GM19455 (cell line): ENCODE results near the gene MYH7B.

ENCODE experiments used
- ATAC-seq: cut with Tn5 transposase; IDR thresholded peaks from one replicate; pipeline ENCODE4 v1.9.1; 2021; ENCODE audit not compliant: unreplicated experiment

The MYH7B gene

DNA sequence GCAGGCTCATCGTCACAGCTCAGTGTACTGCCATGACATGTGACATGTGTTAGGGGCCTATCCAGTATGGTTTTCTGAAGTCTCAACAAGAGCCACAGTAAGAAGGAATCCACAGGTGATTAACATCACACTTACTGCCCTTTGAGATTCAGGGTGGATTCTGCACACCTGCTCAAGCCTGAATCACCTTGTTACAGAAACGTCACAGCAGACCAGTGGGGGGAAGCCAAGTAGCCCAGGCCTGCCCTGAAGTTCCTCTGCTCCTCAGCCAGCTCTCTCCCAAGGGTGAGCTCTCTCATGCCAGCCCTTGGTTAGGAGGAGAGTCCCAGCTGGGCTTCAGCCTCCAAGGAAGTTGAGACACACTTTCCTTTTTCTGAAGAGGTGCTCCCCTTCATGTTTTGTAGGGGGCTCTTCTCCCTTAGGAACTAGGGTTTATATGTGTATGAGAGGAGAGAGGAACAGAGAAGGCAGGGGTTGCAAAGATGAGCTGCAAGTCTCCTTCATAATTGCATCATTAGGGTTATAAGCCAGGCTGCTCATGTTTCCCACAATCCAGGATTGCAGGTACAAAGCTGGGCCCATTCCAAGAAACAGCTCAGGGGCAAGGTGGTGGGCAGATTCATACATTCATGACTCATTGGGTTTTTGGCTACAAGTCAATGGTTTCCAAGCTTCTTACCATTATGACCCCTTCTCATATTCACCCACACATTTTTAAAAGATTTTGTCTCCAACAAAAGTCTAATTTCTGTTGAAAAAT is 11.7 kb upstream of the MYH7B start:
- ATAC-seq, result no peak

DNA sequence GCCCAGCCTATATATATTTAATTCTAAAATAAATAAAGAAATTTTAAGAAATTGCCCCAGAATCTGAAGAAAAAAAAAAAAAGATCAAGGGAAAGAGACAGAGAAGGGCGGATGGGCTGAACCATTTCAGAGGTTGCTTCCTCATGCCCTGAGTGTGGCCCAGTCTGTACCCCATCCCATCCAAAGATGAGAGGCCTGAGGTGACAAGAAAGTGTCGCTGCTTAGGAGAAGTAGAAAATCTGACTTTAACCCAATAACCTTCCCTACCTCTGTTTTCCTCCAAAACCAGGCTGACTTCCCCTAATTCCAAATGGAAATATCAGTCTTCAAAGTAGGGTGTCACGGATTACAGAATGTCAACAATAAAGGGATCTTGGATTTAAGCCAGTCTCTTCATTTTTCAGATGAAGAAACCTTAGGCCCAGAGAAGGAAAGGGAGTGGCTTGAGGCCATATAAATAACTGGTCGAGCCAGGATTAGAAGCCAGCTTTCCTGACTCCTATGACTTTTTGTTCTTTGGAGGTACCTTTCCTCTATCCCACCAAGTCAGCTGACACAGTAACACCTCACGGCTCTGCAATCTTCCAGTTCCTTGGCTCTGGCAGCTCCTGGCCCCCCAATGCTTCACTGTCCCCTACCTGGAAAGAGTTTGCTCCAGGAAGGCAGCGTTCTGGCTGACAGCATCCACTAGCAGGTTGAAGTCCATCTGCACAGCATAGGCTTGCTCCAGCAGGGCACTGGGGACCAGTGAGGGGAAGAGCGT is 10.2 kb upstream of the MYH7B start:
- ATAC-seq, result no peak

DNA sequence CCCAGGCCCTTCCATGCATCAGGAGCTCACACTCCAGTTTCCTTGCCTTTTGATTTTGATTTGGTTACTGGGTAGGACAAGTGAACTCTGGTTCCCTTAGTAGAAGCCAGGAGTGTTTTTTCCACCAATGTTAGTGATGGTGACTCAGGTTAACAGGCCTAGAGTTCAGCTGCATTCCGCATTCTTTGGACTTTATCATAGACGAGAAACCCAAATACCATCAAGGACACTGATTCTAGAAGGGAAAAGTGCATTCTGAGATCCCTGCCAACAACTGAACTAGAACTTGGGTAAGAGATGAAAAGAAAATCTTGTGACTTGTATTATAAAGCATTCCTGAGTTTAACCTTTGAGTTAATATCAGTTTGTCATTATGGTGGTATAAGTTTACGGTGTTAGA is 9.0 kb upstream of the MYH7B start:
- no peak for ATAC-seq

DNA sequence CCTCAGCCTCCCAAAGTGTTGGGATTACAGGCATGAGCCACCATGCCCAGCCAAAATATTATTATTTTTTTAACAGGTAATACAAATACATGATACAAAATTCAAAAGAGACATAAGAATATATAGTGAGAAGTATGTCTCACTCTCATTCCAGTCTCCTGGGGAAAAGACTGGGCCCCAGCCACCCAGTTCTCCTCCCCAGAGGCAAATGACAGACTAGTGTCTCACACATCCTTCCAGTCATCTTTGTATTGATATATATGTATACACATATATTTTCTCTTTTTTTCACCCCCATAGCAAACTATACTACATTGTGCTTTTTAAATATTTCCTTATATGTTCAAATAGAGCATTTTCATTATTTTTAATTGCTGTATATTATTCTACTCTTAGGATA is 8.3 kb upstream of the MYH7B start:
- ATAC-seq, result no peak

DNA sequence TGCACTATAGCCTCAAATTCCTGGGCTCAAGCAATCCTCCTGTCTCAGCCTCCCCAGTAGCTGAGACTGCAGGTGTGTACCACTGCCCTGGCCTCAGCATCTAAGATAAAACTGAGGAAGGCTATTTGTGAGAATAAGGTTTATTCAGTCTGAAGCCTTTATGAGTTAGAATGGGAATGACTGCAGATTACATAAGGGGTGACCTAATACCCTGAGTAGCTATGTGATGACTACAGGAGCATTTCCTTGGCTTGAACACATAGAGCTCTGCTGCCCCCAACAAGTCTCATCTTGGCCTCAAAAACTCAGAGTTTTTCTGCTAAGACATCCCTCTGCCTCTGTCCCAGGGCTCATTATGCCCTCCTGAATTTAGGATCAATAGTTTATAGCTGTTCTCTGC is 7.6 kb upstream of the MYH7B start:
- no peak for ATAC-seq

DNA sequence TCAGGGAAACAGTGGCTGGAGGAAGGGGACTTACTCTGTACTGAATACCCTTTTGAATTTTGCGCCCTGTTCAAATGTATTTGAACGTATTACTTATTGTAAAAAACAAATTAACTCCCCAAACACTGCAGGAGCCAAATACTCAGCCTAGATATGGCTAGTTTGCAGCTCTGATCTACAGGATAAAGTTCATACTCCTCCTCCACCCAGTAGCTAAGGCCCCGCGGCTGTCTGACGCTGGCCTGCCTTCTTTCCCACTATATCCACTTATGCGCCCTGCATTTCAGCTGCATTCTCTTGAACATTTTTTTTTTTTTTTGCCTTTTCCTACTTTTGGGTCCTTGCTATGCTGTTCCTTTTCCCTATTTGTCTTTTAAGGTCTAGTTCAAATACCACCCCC is 6.5 kb upstream of the MYH7B start:
- no peak for ATAC-seq

DNA sequence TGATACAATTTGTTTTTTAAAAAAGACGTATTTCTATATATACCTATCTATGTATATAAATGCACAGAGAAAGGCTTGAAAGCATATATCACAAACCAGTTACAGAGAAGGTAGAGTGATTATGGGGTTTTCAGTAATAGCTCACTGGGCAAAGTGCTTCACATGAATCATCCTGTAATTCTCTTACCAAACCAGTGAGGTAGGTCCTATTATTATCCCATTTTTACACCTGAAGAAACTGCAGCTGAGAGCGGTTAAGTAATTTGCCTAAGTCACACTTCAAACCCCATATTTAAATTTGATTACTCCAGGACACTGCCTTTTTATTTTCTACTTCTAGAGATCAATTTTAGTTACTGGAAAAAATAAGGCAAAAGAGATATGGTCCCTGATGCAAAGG is 4.4 kb upstream of the MYH7B start:
- ATAC-seq, result no peak

DNA sequence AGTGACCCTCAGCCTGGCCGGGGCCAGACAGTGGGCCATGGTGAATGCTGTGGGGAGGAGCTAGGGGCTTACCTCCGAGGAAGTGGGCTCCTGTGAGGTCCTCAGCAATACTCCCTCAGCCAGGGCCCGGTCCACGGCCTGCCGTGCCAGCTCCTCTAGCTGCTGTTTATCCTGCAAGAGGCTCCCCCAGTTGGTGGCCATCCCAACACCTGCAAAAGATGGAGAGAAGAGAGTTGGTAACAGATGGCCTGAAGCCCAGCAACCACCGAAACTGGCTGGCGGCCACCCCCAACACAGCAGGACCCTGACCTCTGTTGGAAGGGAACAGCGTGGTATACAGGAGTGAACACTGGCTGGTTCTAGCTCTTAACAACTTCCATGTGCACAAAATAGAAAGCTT is 4.0 kb upstream of the MYH7B start:
- no peak for ATAC-seq

DNA sequence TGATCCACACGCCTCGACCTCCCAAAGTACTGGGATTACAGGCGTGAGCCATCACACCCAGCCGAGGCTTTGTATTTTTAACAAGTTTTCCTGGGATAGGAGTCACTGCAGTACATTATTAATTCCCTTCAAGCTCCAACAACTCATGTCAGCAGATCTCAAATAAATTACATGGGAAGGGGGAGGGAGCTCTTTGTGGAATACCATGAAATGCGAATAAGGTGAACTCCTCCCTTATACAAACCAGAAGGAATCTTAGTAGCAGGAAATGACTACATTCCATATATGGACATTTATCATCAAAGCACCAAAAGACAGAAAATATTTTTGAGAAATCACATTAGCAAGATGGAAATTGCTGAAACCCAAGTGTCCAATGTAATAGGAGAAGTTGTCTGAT is 3.0 kb upstream of the MYH7B start:
- ATAC-seq, result no peak

DNA sequence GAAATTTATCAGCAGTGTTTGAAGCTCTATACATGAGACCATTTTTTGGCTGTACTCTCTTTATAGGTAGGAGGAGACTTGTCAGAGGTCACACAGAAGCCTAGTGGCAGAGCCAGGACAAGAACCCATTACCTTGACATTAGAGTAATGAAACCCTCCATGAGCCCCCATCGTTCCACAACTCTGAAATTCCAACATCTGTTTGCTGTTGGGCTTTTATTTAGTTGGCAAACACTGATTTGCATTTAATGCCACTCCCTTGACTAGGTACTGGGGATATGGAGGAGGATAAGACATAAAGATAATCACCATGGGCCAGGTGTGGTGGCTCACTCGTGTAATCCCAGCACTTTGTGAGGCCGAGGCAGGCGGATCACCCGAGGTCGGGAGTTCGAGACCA is 1.7 kb upstream of the MYH7B start:
- no peak for ATAC-seq

DNA sequence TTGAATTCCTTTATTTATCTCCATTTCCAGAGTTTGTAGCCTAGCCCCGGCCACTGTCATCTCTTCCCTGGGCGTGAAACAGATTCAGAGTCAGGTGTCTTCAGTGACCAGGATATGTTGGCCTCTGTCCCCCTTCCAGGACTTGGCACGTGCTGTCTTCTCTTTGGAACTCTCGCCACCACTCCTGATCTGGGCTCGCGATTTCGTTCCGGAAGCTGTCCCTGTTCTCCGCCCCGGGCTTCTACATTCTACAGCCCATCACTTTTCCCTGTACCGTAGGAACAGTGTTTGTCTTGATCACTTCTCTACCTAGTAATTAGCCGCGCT is 801 bp upstream of the MYH7B start:
- ATAC-seq, result no peak

DNA sequence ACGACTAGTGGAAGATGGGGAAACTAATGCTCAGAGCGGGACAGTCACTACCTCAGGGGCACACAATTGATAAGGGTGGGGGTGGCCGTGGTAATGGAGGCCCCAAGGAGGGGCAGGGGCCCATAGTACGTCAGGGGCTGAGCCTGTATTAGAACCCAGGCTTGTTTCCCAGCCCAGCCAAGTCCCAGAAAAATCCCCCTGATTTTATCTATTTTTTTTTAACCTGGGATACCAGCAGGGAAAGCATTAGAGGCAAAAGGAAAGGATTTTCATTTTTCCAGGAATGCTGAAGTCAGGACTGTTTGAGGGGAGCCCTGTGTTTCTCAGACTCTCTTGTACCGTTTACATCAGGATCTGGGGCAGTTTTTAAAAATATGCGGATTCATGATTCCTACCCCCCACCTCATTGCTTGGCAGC is 382 bp downstream of the MYH7B start:
- ATAC-seq, result no peak

DNA sequence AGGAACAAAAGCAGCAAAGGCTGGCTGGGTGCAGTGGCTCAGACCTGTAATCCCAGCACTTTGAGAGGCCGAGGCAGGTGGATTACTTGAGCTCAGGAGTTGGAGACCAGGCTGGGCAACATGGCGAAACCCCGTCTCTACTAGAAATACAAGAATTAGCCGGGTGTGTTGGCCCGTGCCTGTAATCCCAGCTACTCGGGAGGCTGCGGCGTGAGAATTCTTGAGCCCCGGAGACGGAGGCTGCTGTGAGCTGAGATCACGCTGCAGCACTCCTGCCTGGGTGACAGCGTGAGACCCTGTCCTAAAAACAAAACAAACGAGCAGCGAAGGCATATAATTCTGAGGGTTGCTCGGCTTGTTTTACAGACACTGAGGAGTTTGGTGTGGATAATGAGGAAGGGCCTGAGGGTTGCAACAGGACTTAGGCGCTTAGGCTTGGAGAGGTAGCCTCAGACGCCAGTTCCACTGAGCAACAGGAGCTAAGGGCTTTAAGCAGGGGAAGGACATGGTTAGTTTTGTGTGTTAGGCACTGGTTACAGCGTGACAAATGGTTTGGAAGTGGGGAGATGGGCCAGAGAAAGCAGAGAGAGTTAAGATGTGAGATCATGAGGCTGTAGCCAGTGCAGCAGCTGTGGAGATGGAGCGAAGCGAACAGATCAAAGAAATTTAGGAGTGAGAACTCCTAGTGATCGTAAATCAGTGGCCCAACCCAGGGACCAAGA is 1.2 kb downstream of the MYH7B start:
- no peak for ATAC-seq

DNA sequence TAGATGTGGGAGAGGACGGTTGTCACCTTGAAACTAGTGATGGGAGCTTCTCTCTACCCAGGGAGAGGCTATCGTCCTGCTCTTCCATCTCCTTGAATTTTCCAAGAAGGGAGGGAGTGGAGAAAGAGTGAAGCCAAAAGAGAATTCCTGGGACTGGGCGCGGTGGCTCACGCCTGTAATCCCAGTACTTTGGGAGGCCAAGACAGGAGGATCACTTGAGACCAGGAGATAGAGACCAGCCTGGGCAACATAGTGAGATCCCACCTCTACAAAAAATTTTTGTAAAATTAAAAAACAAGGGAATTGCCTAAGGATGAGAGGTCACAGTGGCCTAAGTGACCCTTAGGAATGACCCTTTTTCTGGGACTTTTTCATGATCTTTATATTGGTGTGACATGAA is 8.8 kb downstream of the MYH7B start:
- no peak for ATAC-seq

DNA sequence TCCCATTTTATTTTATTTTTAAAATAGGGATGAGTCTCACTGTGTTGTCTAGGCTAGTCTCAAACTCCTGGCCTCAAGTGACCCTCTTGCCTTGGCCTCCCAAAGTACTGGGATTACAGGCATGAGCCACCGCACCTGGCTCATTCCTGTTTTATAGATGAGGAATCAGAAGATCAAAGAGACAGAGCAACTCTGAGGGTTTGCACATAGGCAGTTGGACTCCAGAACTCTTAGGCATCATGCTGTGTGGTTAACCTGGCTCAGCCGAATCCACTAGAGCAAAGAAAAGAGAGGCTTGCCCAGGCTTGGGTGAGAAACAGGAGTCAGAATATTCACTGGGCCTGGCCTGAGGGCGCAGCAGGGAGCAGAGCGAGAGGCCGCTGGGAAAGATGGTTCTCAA is 9.4 kb downstream of the MYH7B start:
- ATAC-seq, result no peak

DNA sequence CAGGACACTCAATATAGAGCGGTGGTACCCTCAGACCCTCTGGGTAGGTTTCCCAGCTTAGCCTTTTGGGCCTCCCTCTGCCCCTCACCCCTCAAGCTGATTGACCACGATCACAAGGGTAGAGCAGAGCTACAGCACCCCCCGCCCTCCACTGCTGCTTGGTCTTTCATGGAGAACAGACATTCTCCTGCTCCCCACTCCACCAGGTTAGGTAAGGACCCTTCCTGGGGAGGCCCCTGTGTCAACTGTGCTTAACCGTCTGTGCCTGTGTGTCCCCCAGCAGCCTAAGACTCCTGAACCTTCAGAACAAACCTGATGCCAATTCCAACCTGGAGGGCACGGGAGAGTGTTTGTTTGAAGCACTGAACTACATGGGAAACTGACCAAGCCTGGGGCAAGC is 11.8 kb downstream of the MYH7B start:
- ATAC-seq, result no peak

DNA sequence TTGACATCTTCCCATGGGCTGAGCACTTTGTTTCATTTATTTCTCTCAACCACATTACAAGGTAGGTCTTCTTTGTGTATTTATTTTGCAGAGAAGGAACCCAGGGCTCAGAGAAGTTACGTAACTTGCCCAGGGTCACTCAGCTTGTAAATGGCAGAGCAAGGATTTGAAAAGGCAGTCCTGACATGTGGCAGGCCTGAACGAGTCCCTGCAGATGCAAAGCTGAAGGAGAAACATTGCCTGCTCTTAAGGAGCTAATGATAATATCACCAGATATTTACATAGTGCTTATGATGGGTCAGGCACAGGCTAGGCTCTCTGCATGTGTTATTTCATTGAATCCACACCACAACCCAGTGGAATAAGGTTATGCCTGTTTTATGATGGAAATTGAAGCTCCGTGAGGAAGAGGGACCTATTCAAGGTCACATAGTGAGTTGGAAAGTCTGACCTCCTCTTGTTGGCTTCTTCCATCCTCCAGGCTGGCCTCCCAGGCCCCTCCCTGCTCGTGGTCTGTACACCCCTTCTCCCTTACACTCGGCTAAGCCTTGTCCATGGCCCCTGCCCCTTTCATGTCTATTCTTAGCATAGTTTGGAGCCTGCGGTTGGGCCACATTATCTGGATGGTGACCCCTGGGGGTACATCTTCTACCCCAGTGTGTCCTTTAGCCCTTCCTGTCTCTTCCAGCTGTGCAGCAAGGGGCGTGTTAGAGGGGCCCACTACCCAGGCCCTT is 12.5 kb downstream of the MYH7B start:
- no peak for ATAC-seq

DNA sequence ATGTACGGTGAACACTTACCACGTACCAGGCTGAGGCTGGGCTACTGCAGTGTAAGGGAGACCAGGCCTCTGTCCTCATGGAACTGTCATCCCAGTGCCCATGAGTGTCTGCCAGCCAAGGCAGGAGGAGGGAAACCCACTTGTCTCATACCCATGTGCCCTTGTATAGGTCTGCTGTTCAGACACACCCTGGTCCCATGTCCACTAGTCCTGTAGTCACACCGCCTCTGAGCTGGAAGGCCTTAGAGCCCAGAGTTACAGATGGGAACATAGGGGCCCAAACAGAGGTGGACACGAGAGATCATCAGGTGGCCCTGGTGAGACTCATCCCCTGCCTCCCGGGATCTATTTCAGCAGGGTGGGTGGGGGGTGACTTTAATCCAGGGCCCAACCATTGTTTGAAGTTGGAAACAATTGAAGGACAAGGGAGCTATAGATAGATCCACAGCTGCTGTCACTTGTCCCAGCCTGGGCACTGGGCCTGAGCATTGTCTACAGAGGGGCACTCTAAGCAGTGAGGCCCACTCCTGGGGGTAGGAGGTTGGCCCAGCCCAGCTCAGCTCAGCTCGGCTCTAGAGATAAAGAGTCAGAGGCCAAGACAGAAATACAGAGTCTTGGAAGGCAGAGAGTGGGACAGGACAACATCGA is 14.6 kb downstream of the MYH7B start:
- no peak for ATAC-seq

DNA sequence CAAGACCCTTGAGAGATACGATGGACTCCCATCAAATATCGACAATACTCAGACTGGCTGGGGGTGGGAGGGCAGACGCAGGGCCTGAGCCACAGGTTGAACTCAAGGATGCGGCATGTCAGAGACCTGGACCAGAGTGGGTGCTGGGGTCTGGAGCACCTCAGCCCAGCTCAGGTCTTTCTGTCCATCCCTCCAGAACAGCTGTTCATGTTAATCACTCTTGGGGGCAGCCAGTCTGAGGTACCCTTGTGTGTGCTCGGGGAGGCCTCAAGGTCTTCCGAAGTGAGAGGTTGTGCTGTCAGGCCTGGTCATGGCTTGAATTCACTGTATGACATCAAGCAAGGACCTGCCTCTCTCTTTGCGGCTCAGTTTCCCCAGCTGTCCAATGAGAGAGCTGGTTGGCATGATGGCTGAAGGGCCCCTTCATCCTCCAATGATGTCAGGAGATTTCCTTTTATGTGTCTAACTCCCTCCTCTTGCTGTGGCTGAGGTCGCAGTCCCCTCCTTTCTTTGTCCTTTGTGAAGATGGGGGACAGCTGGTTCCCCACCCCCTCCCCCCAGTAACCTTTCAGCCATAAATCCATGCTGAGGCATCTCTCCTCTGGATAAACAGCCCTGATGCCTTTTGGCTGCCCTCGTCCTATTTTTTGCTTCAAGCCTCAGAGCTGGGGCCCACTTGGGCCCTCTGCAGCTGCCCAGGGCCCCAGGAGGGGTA is 15.3 kb downstream of the MYH7B start:
- ATAC-seq, result no peak

DNA sequence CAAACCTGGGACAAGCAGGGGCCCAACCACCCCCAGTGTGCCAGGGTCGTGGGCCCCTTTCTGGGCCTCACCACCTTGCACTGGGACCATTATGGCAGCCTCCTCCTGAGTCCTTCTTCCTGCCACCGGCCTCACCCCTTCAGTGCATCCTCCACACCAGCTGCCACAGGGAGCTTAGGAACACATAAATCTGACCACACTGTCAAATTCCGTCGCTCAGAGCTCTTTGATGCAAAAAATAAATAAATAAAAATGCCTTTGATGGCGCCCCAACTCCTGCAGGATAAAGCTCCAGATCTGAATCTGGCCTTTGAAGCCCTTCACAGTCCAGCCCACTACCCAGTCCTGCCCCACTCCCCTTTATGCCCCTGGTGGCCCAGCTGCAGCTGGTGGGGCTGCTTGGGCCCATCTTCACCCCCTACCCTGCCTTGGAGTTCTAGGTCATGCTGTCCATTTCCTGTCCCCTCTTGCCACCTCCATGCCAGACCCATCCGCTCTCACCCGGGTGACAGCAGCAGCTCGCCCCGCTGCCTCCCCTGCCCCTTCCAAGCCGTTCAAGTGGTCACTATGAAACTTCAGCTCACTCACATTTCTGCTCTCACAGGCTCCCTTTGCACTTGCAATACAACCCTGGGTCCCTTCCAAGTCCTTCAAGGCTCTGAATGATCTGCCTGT is 16.0 kb downstream of the MYH7B start:
- ATAC-seq, result no peak
